Epidermal melanocyte (primary cell): ENCODE results near the gene PINLYP.
A peak's percentile ranks its signal among the peaks of the same experiment; 100 is the strongest.
"Not testable (repeated sequence)": the region's sequence is repeated elsewhere in the genome, so short reads cannot be mapped to it uniquely, and the experiment has no call there.

Experiments used
- DNase-seq: peaks from one replicate; pipeline ENCODE4 v3.0.0; 2011; ENCODE audit warnings: low spot score; ENCODE audit not compliant: insufficient read length

Gene PINLYP

GRCh38 chr19:43581467-43581866, 5.9 kb downstream of the PINLYP start:
- DNase-seq: no peak

- DNase-seq: no peak
Observed at GRCh38 chr19:43582495-43582894, 6.9 kb downstream of the PINLYP start.

DNA sequence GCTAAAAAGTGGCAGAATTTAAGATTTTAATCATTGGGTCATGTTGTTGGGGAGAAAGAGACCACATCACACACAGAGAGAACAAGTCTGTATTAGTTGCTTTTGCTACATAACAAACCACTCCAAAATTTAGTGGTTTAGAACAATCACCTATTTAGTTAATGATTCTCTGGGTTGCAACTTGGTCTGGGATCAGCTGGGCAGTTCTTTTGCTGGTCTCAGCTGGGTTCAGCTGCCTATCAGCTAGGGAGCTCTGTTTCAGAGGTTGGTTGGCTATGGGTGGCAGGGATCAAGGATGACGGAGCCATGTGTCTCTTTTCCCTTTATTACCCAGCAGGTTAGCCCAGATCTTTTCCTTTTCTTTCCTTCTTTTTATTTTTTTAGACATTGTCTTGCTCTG, 8.9 kb downstream of the PINLYP start:
- DNase-seq: no peak

- DNase-seq: no peak
Observed at GRCh38 chr19:43586346-43586745, 10.7 kb downstream of the PINLYP start.

DNA sequence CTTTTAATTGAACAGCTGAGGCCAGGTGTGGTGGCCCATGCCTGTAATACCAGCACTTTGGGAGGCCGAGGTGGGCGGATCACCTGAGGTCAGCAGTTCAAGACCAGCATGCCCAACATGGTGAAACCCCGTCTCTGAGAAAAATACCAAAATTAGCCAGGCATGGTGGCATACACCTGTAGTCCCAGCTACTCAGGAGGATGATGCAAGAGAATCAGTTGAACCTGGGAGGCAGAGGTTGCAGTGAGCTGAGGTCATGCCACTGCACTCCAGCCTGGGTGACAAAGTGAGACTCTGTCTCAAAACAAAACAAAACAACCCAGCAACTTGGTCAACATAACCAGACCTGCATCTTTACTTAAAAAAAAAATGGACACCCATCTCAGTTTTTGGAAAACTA, 11.4 kb downstream of the PINLYP start:
- not testable (repeated sequence) for DNase-seq

GRCh38 chr19:43589277-43589676, 13.7 kb downstream of the PINLYP start:
- DNase-seq: no peak

DNA sequence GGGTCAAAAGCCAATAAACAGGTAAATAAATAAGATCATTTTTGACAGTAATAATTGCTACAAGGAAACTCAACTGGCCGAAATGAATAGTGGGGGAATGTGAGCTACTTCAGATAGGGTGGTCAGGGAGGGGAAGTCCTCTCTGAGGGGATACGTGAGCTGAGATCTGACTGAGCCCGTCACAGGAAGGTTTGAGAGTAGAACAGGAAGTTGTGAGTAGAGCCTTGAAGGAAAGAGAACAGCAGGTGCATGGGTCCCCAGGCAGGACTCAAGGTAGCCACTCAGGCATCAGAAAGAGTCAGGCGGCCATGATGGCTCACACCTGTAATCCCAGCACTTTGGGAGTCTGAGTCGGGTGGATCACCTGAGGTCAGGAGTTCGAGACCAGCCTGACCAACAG, 14.1 kb downstream of the PINLYP start:
- no peak for DNase-seq

DNA sequence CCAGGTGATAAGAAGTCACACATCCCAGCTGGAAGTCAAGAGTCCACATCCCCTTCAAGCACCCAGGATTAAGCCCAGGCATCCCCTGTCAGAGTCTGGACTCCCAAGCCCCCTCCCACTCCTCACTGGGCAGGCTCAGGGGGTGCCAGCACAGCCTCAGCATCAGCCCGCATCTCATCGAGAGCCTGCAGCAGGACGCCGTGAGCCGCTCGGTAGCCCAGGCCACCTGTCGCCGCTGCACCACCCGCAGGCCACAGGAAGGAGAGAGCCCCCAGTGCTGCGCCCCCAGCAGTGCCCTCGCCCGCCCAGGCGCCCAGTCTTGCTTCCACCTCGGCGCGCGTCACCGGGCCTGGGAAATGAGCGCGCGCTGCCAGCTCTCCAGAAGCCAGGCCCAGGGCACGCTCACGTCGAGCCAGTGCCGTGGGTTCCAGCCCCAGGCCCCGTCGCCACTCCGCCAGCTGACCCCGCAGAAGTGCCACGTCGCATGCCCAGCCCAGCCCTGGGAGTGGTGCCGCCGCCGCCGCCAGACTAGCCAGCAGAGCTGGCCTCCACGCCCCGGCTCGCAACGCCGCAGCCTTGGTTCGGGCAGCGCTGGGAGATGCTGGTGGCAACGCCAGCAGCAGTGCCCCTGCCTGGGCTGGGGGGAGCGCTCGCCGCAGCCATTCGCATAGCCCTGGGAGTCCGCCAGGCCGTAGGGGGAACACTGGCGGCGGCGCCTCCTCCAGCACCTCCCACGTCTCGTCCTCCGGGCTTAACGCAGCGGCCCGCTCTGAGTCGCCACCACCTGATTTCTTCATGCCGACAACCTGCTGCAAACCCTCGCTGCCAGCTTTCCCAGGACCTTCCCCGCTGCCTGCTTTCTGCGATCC, 16.5 kb downstream of the PINLYP start:
- no peak for DNase-seq

- no peak for DNase-seq
Observed at GRCh38 chr19:43592800-43593350, 17.3 kb downstream of the PINLYP start.

DNA sequence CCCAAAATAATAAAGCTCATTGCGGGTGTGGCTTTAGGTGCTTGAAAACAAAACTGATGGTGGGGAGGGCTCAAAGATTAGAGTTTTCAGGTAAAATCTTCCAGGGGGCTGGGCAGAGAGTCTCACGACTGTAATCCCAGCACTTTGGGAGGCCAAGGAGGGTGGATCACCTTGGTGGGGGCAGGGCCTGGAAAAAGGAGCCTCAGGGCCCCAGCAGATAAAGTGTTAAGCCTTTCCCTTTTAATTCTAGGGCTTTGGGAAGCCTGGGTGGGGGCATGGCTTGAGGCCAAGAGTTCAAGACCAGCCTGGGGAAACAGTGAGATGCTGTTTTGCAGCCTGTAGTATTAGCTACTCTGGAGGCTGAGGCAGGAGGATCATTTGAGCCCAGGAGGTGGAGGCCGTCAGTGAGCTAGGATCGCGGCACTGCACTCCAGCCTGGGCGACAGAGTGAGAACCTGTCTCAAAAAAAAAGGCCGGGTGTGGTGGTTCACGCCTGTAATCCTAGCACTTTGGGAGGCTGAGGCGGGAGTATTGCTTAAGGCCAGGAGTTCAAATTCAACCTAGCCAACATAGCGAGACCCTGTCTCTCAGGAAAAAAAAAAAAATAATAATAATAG, 18.6 kb downstream of the PINLYP start:
- no peak for DNase-seq

DNA sequence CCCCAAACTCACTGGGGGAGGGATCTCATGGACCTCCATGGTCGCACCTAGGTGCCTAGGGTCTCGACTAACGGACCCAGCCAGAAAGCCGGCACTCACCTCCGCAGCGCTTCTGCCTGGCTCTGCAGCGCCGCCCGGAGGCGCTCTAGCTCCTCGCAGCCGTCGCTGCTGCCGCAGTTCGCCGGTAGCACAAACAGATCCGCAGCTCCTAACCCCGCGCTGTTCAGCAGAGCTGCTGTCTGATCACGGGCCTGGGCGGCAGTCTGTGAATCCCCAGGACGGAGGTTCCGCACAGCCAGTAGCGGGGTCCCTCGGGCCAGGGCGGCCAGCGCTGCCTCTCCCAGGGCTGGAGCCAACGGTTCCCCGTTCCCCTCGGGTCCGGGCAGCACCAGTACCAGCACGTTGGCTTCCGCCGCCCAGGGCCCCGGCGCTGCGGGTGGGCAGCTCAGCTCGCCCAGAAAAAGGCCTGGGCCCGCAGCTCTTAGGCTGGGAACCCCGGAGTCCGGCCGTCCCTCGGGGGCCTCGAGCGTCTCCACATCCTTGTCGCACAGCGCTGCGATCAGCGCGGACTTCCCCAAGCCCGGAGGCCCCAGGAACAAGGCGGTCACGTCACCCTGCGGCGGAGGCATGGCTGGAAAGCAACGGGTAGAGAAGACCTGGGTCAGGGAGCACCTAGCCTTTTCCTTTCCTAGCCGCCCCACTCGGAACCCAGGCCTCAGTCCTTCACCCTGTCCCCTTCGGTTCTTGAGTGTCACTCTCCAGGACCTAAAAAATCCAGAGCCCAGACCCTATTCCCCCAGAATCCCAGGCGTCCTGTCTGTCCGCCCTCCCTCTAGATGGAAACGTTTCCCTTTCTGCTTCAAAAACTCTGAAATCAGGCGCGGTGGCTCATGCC, 19.4 kb downstream of the PINLYP start:
- DNase-seq: no peak

DNA sequence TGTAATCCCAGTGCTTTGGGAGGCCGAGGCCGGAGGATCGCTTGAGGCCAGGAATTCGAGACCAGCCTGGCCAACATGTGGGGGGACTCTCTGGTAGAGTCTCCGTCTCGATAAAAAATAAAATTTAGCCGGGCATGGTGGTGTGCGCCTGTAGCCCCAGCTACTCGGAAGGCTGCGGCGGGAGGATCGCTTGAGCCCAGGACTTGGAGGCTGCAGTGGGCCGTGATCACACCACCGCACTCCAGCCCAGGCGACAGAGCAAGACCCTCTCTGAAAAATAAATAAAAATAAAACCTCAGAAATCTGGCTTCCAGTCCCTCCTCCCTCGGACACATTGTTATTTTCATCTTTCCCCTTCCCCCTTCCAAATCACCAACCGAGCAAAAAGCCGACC, 20.0 kb downstream of the PINLYP start:
- DNase-seq: no peak

- peak; percentile 97 for DNase-seq
Observed at GRCh38 chr19:43595999-43596841, 20.6 kb downstream of the PINLYP start, which contains the start of the genes IRGQ and ZNF576. TSS of gene IRGQ (minus strand) at chr19:43596134. CDS start at chr19:43595338, 796 bp downstream. TSS of gene ZNF576 (plus strand) at chr19:43596595. CDS start at chr19:43597109, 514 bp downstream.

GRCh38 chr19:43596842-43597461, 21.4 kb downstream of the PINLYP start:
- no peak for DNase-seq

DNA sequence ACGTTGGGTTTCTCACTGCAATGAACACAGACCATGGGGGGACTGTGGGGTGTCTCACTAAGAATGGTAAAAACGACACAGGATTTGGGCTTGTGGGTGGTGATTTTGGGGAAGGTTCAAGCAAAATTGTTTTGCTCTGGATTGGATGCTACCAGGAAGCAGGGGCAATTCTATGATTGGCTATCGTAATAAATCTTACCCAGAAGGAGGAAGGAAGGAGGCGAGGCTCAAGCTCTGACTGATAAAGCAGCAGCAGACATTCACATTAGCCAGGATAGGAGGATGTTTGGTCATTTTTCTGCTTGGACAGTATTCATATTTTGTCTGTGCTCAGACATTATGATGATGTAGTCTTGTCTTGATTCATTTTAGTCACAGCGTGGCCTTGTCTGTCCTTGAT, 22.3 kb downstream of the PINLYP start:
- DNase-seq: no peak

- DNase-seq: no peak
Observed at GRCh38 chr19:43598445-43599240, 23.0 kb downstream of the PINLYP start.

GRCh38 chr19:43599635-43600295, 24.2 kb downstream of the PINLYP start:
- no peak for DNase-seq

- DNase-seq: not testable (repeated sequence)
Observed at GRCh38 chr19:43600326-43600725, 24.7 kb downstream of the PINLYP start.
